GM19193 (cell line): ENCODE results near the gene TAF6.

Experiments used
- POLR2A ChIP-seq: IDR thresholded peaks from 4 replicates; pipeline ENCODE4 v1.6.1; 2011; ENCODE audit not compliant: insufficient read depth, insufficient read length; ENCODE audit errors: extremely low read depth

Gene TAF6

GRCh38 chr7:100119072-100119969 is at the start of gene TAF6, which contains the start of gene CNPY4:
Gene TAF6, minus strand, starts transcription at chr7:100119358. Its CDS starts 5,149 bp downstream, at chr7:100114209.
Gene CNPY4, plus strand, starts transcription at chr7:100119634. Its CDS starts 111 bp downstream, at chr7:100119745.
- peak; percentile 88 for TF ChIP-seq POLR2A

- TF ChIP-seq POLR2A: no peak
Observed at GRCh38 chr7:100167912-100168323, 48.8 kb upstream of the TAF6 start.

- no peak for TF ChIP-seq POLR2A
Observed at GRCh38 chr7:100166970-100167911, 48.1 kb upstream of the TAF6 start.

- no peak for TF ChIP-seq POLR2A
Observed at GRCh38 chr7:100166317-100166940, 47.3 kb upstream of the TAF6 start.

GRCh38 chr7:100163871-100164270 is 44.7 kb upstream of the TAF6 start:
- TF ChIP-seq POLR2A: no peak

- TF ChIP-seq POLR2A: no peak
Observed at GRCh38 chr7:100163006-100163531, 43.9 kb upstream of the TAF6 start.

GRCh38 chr7:100160067-100160466 is 40.9 kb upstream of the TAF6 start:
- no peak for TF ChIP-seq POLR2A

- TF ChIP-seq POLR2A: no peak
Observed at GRCh38 chr7:100159099-100159623, 40.0 kb upstream of the TAF6 start.

- peak; percentile 79 for TF ChIP-seq POLR2A
Observed at GRCh38 chr7:100158229-100159098, 39.3 kb upstream of the TAF6 start, which contains the start of gene TRAPPC14. Gene TRAPPC14, minus strand, starts transcription at chr7:100158723. Its CDS starts 224 bp downstream, at chr7:100158499.

GRCh38 chr7:100157334-100158228 is 38.4 kb upstream of the TAF6 start:
- no peak for TF ChIP-seq POLR2A

- no peak for TF ChIP-seq POLR2A
Observed at GRCh38 chr7:100157069-100157333, 37.8 kb upstream of the TAF6 start.

- TF ChIP-seq POLR2A: no peak
Observed at GRCh38 chr7:100156331-100157068, 37.3 kb upstream of the TAF6 start.
